GM23338 (cell line): ENCODE measurements around the gene CYP51A1. TPM values are rescaled to one million over a fixed set of nuclear protein-coding genes. Genes with fewer than 3 reads are reported as not detected.

Experiments used
- ATAC-seq: fragments of 200-7000 bp; cut with Tn5 transposase; 3 replicates; pipeline ENCODE4 v1.9.1; 2020
- DNase-seq: peaks from one replicate; pipeline ENCODE4 v3.0.0-alpha.2; 2015; ENCODE audit warnings: low spot score
- H2AFZ ChIP-seq: fragments of 200-600 bp; sonication (generic); 2 replicates; pipeline ENCODE4 v1.8.0; 2016; ENCODE audit warnings: antibody characterized with exemption, mild to moderate bottlenecking, moderate library complexity
- H3F3A ChIP-seq: fragments of 200-600 bp; sonication (generic); replicated peaks from 2 replicates; pipeline ENCODE4 v1.8.0; 2017; ENCODE audit warnings: antibody characterized with exemption, mixed run types, low read depth
- H3K27ac ChIP-seq: fragments of 200-600 bp; sonication (generic); 2 replicates; pipeline ENCODE4 v1.6.1; 2016; ENCODE audit warnings: low read depth
- H3K27me3 ChIP-seq: fragments of 200-600 bp; sonication (generic); 2 replicates; pipeline ENCODE4 v1.8.0; 2016; ENCODE audit warnings: mild to moderate bottlenecking, mixed run types, moderate library complexity; ENCODE audit not compliant: insufficient read depth
- H3K36me3 ChIP-seq: fragments of 200-600 bp; sonication (generic); 2 replicates; pipeline ENCODE4 v1.8.0; 2016; ENCODE audit warnings: mild to moderate bottlenecking; ENCODE audit not compliant: insufficient read depth
- H3K4me1 ChIP-seq: fragments of 200-600 bp; sonication (generic); 2 replicates; pipeline ENCODE4 v1.8.0; 2016; ENCODE audit warnings: mild to moderate bottlenecking, moderate library complexity; ENCODE audit not compliant: insufficient read depth
- H3K4me2 ChIP-seq: fragments of 200-600 bp; sonication (generic); 2 replicates; pipeline ENCODE4 v1.7.1; 2017; ENCODE audit warnings: mixed run types
- H3K4me3 ChIP-seq: fragments of 200-600 bp; sonication (generic); 2 replicates; pipeline ENCODE4 v1.6.1; 2016; ENCODE audit warnings: mixed run types
- H3K79me2 ChIP-seq: fragments of 200-600 bp; sonication (generic); replicated peaks from 2 replicates; pipeline ENCODE4 v1.8.0; 2017; ENCODE audit warnings: mild to moderate bottlenecking; ENCODE audit not compliant: insufficient read depth
- H3K9me2 ChIP-seq: fragments of 200-600 bp; sonication (generic); 2 replicates; pipeline ENCODE4 v1.8.0; 2017; ENCODE audit not compliant: insufficient read depth
- H4K20me1 ChIP-seq: fragments of 200-600 bp; sonication (generic); replicated peaks from 2 replicates; pipeline ENCODE4 v1.8.0; 2017; ENCODE audit warnings: mild to moderate bottlenecking; ENCODE audit not compliant: insufficient read depth
- H3K27ac Mint-ChIP-seq: 2 replicates; pipeline ENCODE4 v1.8.0; 2020; ENCODE audit warnings: inconsistent platforms, mild to moderate bottlenecking, moderate library complexity, mixed read lengths
- H3K27me3 Mint-ChIP-seq: 3 replicates; pipeline ENCODE4 v1.8.0; 2022; ENCODE audit warnings: low read depth, mild to moderate bottlenecking, moderate library complexity, mixed read lengths, inconsistent platforms; ENCODE audit not compliant: insufficient read depth, poor library complexity
- H3K36me3 Mint-ChIP-seq: 3 replicates; pipeline ENCODE4 v1.8.0; 2021; ENCODE audit warnings: low read depth, mild to moderate bottlenecking, inconsistent platforms, moderate library complexity, mixed read lengths
- H3K4me1 Mint-ChIP-seq: 3 replicates; pipeline ENCODE4 v1.8.0; 2020; ENCODE audit warnings: mild to moderate bottlenecking, inconsistent platforms, mixed read lengths
- H3K4me3 Mint-ChIP-seq: 3 replicates; pipeline ENCODE4 v1.8.0; 2021; ENCODE audit warnings: moderate library complexity, mild to moderate bottlenecking, inconsistent platforms, mixed read lengths
- H3K9me3 Mint-ChIP-seq: 3 replicates; pipeline ENCODE4 v1.8.0; 2020; ENCODE audit warnings: moderate library complexity, mild to moderate bottlenecking, inconsistent platforms, mixed read lengths
- CREB1 ChIP-seq: fragments of 250-450 bp; sonication (Bioruptor Pico); IDR thresholded peaks from 2 replicates; pipeline ENCODE4 v1.5.0; 2020; ENCODE audit warnings: low read depth, mild to moderate bottlenecking, moderate library complexity
- CTCF ChIP-seq, 2 experiments: fragments of 200-600 bp in 1 of 2; sonication (generic) in 1 of 2; conservative IDR thresholded peaks; 2 replicates each; pipeline versions ENCODE4 v1.5.1 to v1.6.1; 2016 to 2017; ENCODE audit warnings: antibody characterized with exemption in 2 of 2, low read depth in 2 of 2, mild to moderate bottlenecking in 2 of 2, moderate library complexity in 1 of 2
- EZH2phosphoT487 ChIP-seq: fragments of 200-600 bp; sonication (generic); IDR thresholded peaks from one replicate; pipeline ENCODE4 v1.8.1; 2018; ENCODE audit warnings: antibody characterized with exemption; ENCODE audit not compliant: unreplicated experiment
- NANOG ChIP-seq: IDR thresholded peaks from 2 replicates; pipeline ENCODE4 v1.6.1; 2016; ENCODE audit warnings: antibody characterized with exemption, borderline replicate concordance
- POLR2AphosphoS5 ChIP-seq: IDR thresholded peaks from 2 replicates; pipeline ENCODE4 v1.6.1; 2016; ENCODE audit warnings: antibody characterized with exemption, low read depth
- ZNF331 ChIP-seq: fragments of 250-450 bp; sonication (Bioruptor Pico); IDR thresholded peaks from 2 replicates; pipeline ENCODE4 v1.5.0; 2020; ENCODE audit warnings: low read depth, mild to moderate bottlenecking, moderate library complexity
- ZNF462 ChIP-seq: fragments of 250-450 bp; sonication (Bioruptor Pico); IDR thresholded peaks from 2 replicates; pipeline ENCODE4 v1.5.0; 2020; ENCODE audit warnings: mild to moderate bottlenecking, moderate library complexity
- polyA plus RNA-seq: library from polyadenylated mRNA; unstranded; fragments of >200 nt; fragmentation: Nextera tagmentation; extraction: Ambion mirVana; gene quantifications from 2 replicates; pipeline ENCODE4 v1.2.1, GENCODE V29; 2016
- total RNA-seq: library from RNA; depleted of rRNA; stranded (reverse); fragments of >200 nt; shearing (Covaris generic); gene quantifications from 2 replicates; pipeline ENCODE4 v1.2.3, GENCODE V29; 2014
- TF ChIP-seq, protein P1 (sequence below): IDR thresholded peaks from 2 replicates; pipeline ENCODE4 v1.6.1; 2016; ENCODE audit warnings: antibody characterized with exemption

CYP51A1 gene
- total and polyA plus RNA-seq, 2 experiments from 2014 or later: 65.6 to 163 TPM

GRCh38 chr7:92133737-92134270 is 473 bp downstream of the CYP51A1 start:
- TF ChIP-seq ZNF331 (CRISPR knock-in tag): no peak
- TF ChIP-seq CREB1 (CRISPR knock-in tag): 0 out of 2 replicates have a peak, but pooled peaks have one; percentile 36
- TF ChIP-seq CTCF (conservative IDR thresholded peaks at IDR 0.05; ENCODE audit: low read depth in 2 of 2): peak; percentile 83 to 85
- H3K4me1 Mint-ChIP-seq: peaks cover 14% of the 10 kb centered on the region; the same call in 2 of the 3 replicates
- H3K36me3 Mint-ChIP-seq: peaks cover 23% of the 10 kb centered on the region
- Histone ChIP-seq H3K4me2 (peak overlapping the region; percentile 93), H3K4me3 (peak overlapping the region; percentile 95), H3K9me2 (no peaks in the 10 kb centered on the region), H3K4me1 (peaks cover 24% of the 10 kb centered on the region), H2AFZ (peak overlapping the region; percentile 79; the same call in 1 of the 2 replicates), H3F3A (no peaks in the 10 kb centered on the region), H3K27me3 (no peaks in the 10 kb centered on the region), H3K27ac (peak overlapping the region; percentile 91), H3K79me2 (peaks cover 48% of the 10 kb centered on the region), H3K36me3 (peaks cover 24% of the 10 kb centered on the region), H4K20me1 (peaks cover 34% of the 10 kb centered on the region)
- ATAC-seq: peak; percentile 70
- peaks cover 1% of the 10 kb centered on the region; the same call in 1 of the 3 replicates for H3K9me3 Mint-ChIP-seq
- peaks cover 8% of the 10 kb centered on the region for H3K27me3 Mint-ChIP-seq
- H3K27ac Mint-ChIP-seq: peak overlapping the region; percentile 100
- H3K4me3 Mint-ChIP-seq: peak overlapping the region; percentile 89
- peak; percentile 90 for DNase-seq

DNA sequence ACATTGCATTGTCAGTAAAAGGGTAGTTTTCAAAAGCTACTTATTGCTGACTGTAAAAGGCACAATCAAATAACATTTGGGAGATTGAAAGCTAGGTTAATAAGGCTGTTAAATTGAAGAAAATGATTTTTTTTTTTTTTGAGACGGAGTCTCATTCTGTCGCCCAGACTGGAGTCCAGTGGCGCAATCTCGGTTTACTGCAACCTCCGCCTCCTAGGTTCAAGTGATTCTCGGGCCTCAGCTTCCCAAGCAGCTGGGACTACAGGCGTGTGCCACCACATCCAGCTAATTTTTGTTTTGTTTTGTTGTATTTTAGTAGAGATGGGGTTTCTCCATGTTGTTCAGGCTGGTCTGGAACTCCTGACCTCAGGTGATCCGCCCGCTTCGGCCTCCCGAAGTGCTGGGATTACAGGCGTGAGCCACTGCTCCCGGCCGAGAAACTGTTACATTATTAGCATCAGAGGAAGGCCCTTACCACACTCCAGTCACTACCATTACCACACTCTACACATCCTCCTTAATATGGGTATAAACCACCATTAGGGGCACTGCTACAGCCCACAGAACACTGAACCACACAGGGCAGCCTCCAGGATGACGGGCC is 1.0 kb downstream of the CYP51A1 start:
- H3K27me3 Mint-ChIP-seq: peaks cover 8% of the 10 kb centered on the region
- peaks cover 30% of the 10 kb centered on the region for H3K36me3 ChIP-seq
- no peak overlapping the region for H3K27ac ChIP-seq
- peak overlapping the region; percentile 93 for H3K4me2 ChIP-seq
- H3K36me3 Mint-ChIP-seq: peaks cover 29% of the 10 kb centered on the region
- H3K27ac Mint-ChIP-seq: peak overlapping the region; percentile 81
- H3K4me1 ChIP-seq: peaks cover 24% of the 10 kb centered on the region
- no peak for DNase-seq
- no peaks in the 10 kb centered on the region for H3K9me2 ChIP-seq
- H3K4me3 Mint-ChIP-seq: peak overlapping the region; percentile 89
- peaks cover 34% of the 10 kb centered on the region for H4K20me1 ChIP-seq
- H3F3A ChIP-seq: no peaks in the 10 kb centered on the region
- H3K4me1 Mint-ChIP-seq: peaks cover 14% of the 10 kb centered on the region; the same call in 2 of the 3 replicates
- peak overlapping the region; percentile 95 for H3K4me3 ChIP-seq
- peaks cover 54% of the 10 kb centered on the region for H3K79me2 ChIP-seq
- H3K27me3 ChIP-seq: no peaks in the 10 kb centered on the region
- no peak overlapping the region for H2AFZ ChIP-seq
- no peaks in the 10 kb centered on the region; the same call in 2 of the 3 replicates for H3K9me3 Mint-ChIP-seq
- no peak; the same call in 2 of the 3 replicates for ATAC-seq
- TF ChIP-seq, protein P1, sequence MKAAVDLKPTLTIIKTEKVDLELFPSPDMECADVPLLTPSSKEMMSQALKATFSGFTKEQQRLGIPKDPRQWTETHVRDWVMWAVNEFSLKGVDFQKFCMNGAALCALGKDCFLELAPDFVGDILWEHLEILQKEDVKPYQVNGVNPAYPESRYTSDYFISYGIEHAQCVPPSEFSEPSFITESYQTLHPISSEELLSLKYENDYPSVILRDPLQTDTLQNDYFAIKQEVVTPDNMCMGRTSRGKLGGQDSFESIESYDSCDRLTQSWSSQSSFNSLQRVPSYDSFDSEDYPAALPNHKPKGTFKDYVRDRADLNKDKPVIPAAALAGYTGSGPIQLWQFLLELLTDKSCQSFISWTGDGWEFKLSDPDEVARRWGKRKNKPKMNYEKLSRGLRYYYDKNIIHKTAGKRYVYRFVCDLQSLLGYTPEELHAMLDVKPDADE: no peak
- no peak for TF ChIP-seq EZH2phosphoT487
- no peak for TF ChIP-seq CREB1 (CRISPR knock-in tag)
- TF ChIP-seq NANOG: no peak
- no peak for TF ChIP-seq ZNF462 (CRISPR knock-in tag)
- no peak for TF ChIP-seq POLR2AphosphoS5
